Right lobe of liver (tissue), 6 donors: ENCODE data around the gene ACIN1. TPM values are rescaled to one million over a fixed set of nuclear protein-coding genes. Genes with fewer than 3 reads are reported as not detected.

Experiments
- ATAC-seq, 4 donors: fragments of 200-7000 bp; cut with Tn5 transposase; one replicate each; pipeline ENCODE4 v1.9.1; 2020; ENCODE audit warnings: mild to moderate bottlenecking in 4 of 4, moderate library complexity in 4 of 4
- DNase-seq, 3 donors: peaks; one replicate each; pipeline ENCODE4 v3.0.0-alpha.2; 2020
- H3K27ac ChIP-seq, 3 donors: fragments of 200-600 bp; one replicate each; pipeline ENCODE4 v1.8.0; 2022
- H3K27me3 ChIP-seq, 2 donors: fragments of 200-600 bp; one replicate each; pipeline ENCODE4 v1.8.0; 2022
- H3K36me3 ChIP-seq, 4 donors: fragments of 200-600 bp; sonication (generic) in 1 of 4; one replicate each; pipeline versions ENCODE4 v1.5.1 to v1.8.0; 2017 to 2022; ENCODE audit warnings: control low read depth in 1 of 4
- H3K4me1 ChIP-seq, 4 donors: fragments of 200-600 bp; sonication (generic) in 1 of 4; one replicate each; pipeline versions ENCODE4 v1.5.1 to v1.8.0; 2017 to 2022; ENCODE audit warnings: control low read depth in 1 of 4
- H3K4me3 ChIP-seq, 3 donors: fragments of 200-600 bp; one replicate each; pipeline ENCODE4 v1.8.0; 2022
- H3K9me3 ChIP-seq, 4 donors: fragments of 200-600 bp; sonication (generic) in 1 of 4; one replicate each; pipeline versions ENCODE4 v1.5.1 to v1.8.0; 2017 to 2022; ENCODE audit warnings: control low read depth in 1 of 4
- CTCF ChIP-seq, 4 donors: fragments of 200-600 bp in 3 of 4; fragments of 450-650 bp in 1 of 4; IDR thresholded peaks; one replicate each; pipeline versions ENCODE4 v1.5.1 to v1.8.0; 2016 to 2022; ENCODE audit warnings: antibody characterized with exemption in 4 of 4, mild to moderate bottlenecking in 2 of 4
- POLR2A ChIP-seq: fragments of 450-650 bp; IDR thresholded peaks from one replicate; pipeline ENCODE4 v1.6.1; 2017; ENCODE audit warnings: antibody characterized with exemption, mild to moderate bottlenecking
- WGBS: methylation state at CpG from one replicate; pipeline ENCODE4 v1.1.6; 2018; ENCODE audit warnings: low coverage, low lambda C conversion rate; ENCODE audit not compliant: insufficient coverage; ENCODE audit errors: missing lambda C conversion rate; 5-methylcytosine and 5-hydroxymethylcytosine counted together
- intact Hi-C, 2 donors: fragments of 100-400 bp; cut with DNase I; formaldehyde crosslinking; loops; one replicate each; pipeline versions ENCODE4 v1.11.2 to v1.14.1; 2022
- total RNA-seq, 6 experiments: library from RNA; depleted of rRNA in 2 of 6; stranded (reverse); fragments of >200 nt in 2 of 6; fragmentation: NEBNext Ultra II Directional in 3 of 6; extraction: Animal tissue kit (Norgen Biotek cat#: 25700) in 3 of 6; gene quantifications; one replicate each; pipeline versions ENCODE4 v1.1.0 to v1.2.4, GENCODE V29; 2016 to 2023
- donor health status: DM: no; HTN: yes; CAD: no.
- donor health status: DM: no; HTN: no; CAD: no.
- donor health status: DM: no; HTN: no; CAD: no.
- donor health status: DM: no; HTN: yes; CAD: no.
- donor health status: DM: no; HTN: yes; CAD: no.

ACIN1 gene
- total RNA-seq, 6 experiments from 2014 or later = 40.5 to 66.1 (median 52.9) TPM

- Histone ChIP-seq H3K36me3 (peaks cover 24 to 82% (median 47%) of the 10 kb centered on the region in 4 donors), H3K27me3 (no peaks in the 10 kb centered on the region), H3K4me3 (no peak overlapping the region), H3K4me1 (peaks cover 0 to 6% (median 0%) of the 10 kb centered on the region in 4 donors), H3K9me3 (no peaks in the 10 kb centered on the region), H3K27ac (no peak overlapping the region)
- ATAC-seq (peak; percentile 21 to 74 (median 30)), DNase-seq (peak in 1 of 3 donors; percentile 73)
- WGBS = 0% methylated on average over 1 of the region's 4 CpGs
- intact Hi-C loops = no loop called here
- TF ChIP-seq POLR2A = no peak
Observed at GRCh38 chr14:23062002-23062401, 32.9 kb downstream of the ACIN1 start.

DNA sequence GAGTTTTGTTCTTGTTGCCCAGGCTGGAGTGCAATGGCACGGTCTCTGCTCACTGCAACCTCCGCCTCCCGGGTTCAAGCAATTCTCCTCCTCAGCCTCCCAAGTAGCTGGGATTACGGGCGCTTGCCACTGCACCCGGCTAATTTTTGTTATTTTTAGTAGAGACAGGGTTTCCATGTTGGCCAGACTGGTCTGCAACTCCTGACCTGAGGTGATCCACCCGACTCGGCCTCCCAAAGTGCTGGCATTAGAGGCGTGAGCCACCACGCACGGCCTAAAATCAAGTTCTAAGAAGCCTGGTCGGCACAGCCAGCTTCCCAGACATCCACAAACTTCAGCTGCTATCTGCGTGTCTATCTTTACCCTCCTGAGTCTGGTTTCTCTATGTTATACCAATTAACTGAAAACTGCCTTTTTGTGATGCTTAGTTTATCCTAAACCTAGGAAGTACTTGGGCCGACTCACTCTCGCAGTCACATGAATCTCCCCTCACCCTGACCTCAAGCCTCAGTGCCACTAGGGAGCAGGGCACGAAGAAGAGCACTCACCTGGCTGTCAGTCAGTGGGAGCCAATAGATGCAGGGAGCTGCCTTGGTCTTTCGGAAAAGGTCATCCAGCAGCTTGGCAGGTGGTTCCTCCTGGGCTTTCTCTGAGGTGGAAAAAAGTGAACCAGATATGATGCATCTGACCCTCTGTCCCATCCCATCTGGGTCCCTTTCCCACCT, 34.2 kb downstream of the ACIN1 start:
- intact Hi-C loops = no loop called here

GRCh38 chr14:23058654-23059504, 36.1 kb downstream of the ACIN1 start:
- no peak for ATAC-seq
- no peak for DNase-seq
- intact Hi-C loops = loop anchor here (5.0 kb wide), 1 partner anchor 72 kb away; no protein-coding TSS in a partner anchor

More for the DNA sequence above, 34.2 kb downstream of the ACIN1 start:
- DNase-seq = no peak
- Histone ChIP-seq H3K36me3 (peaks cover 23 to 69% (median 40%) of the 10 kb centered on the region in 4 donors), H3K27ac (no peak overlapping the region), H3K27me3 (no peaks in the 10 kb centered on the region), H3K4me1 (peaks cover 0 to 6% (median 0%) of the 10 kb centered on the region in 4 donors), H3K4me3 (no peak overlapping the region), H3K9me3 (no peaks in the 10 kb centered on the region)
- no peak for ATAC-seq
- 89% methylated on average over 12 of the region's 17 CpGs for WGBS
- TF ChIP-seq POLR2A = no peak

GRCh38 chr14:23057757-23058653, 36.9 kb downstream of the ACIN1 start:
- Histone ChIP-seq H3K36me3 (peaks cover 10 to 44% (median 24%) of the 10 kb centered on the region in 4 donors), H3K4me1 (peaks cover 0 to 6% (median 0%) of the 10 kb centered on the region in 4 donors), H3K9me3 (no peaks in the 10 kb centered on the region), H3K27ac (peak overlapping the region in 2 of 3 donors; percentile 41 to 43), H3K4me3 (peak overlapping the region; percentile 61 to 65 (median 64)), H3K27me3 (no peaks in the 10 kb centered on the region)
- DNase-seq (peak; percentile 86 to 90 (median 87)), ATAC-seq (peak; percentile 82 to 90 (median 86))
- TF ChIP-seq CTCF (IDR thresholded peaks at IDR 0.05) (peak; percentile 90 to 96 (median 95)), POLR2A (no peak)
- intact Hi-C loops = loop anchor here (5.0 kb wide), 1 partner anchor 71 kb away; no protein-coding TSS in a partner anchor
- WGBS = 3% methylated on average over 5 of the region's 51 CpGs

More at GRCh38 chr14:23058654-23059504, 36.1 kb downstream of the ACIN1 start:
- TF ChIP-seq POLR2A (no peak), CTCF (IDR thresholded peaks at IDR 0.05) (no peak)
- H3K36me3 ChIP-seq = peaks cover 19 to 52% (median 32%) of the 10 kb centered on the region in 4 donors
- no peaks in the 10 kb centered on the region for H3K27me3 ChIP-seq
- peaks cover 0 to 6% (median 0%) of the 10 kb centered on the region in 4 donors for H3K4me1 ChIP-seq
- H3K4me3 ChIP-seq = no peak overlapping the region
- H3K9me3 ChIP-seq = no peaks in the 10 kb centered on the region
- 89% methylated on average over 16 of the region's 32 CpGs for WGBS
- no peak overlapping the region for H3K27ac ChIP-seq
